GM12872 (cell line): Measurements from ENCODE around the gene MISP3.

Experiments used
- CTCF ChIP-seq: IDR thresholded peaks from 3 replicates; pipeline ENCODE4 v1.5.1; 2011; ENCODE audit warnings: low read depth, mild to moderate bottlenecking, low read length, moderate library complexity; ENCODE audit not compliant: insufficient read depth

The MISP3 gene

DNA sequence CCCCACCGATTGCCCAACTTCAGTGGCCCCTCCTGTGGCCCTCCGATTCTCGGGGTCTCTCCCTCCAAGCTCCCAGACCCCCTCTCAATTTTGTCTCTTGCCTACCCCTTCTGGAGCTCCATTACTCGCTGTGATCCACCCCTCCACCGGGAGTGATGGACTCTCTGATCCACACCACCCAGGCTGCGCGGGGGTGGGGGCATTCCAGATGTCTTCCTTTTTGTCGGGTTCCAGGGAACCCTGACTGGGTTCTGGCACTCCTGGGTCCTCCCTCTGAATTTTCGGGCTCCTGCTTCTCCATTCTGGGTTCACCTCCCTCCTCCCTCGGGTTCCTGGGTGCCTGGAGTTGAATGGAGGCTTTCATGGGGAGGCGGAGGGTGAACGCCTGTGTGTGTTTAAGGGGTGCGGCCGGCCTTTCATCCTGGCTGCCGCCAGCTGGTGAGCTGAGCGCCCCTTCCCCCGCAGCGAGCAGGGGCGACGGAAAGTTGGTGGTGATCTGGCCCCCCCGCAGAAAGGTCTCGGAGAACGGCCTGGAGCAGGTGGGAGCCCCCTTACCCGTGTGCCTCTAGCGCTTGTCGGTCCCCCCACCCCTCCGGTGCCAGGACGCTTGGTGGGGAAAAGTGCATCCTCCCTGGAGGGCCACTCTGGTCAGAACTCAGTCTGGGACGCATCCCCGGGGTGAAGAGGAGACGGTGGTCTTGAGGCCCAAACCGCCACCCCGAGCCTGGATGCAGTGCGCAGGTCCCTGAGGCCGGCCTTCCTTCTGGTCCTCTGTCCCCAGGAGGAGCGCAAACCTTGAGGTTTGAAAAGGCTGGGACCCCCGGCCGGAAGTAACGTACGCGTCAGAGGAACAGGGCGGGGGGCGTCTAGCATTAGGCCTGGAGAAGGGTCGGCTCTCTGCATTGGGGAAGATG, 1.6 kb downstream of the MISP3 start:
- TF ChIP-seq CTCF: no peak

DNA sequence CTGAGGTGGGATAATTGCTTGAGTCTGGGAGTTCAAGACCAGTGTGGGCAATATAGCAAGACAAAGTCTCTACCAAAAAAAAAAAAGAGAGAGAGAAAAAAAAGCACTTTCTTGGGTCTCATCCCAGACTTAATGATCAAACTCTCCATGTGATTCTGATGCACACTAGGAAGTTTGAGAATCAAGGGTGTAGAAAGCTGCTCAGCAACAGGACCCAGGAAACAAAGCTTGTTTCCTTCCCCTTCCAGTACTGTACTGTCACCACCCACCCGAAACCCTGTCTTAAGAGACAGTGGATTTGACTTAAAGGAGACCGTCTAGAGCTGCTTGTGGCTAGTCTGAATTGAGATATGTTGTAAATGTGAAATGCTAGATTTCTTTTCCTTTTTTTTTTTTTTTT, 5.8 kb downstream of the MISP3 start:
- no peak for TF ChIP-seq CTCF

- no peak for TF ChIP-seq CTCF
Measured at GRCh38 chr19:14080887-14081796, 8.6 kb downstream of the MISP3 start.

GRCh38 chr19:14081797-14082674, 9.4 kb downstream of the MISP3 start:
- no peak for TF ChIP-seq CTCF

GRCh38 chr19:14082675-14082960, 10.0 kb downstream of the MISP3 start:
- TF ChIP-seq CTCF: no peak

DNA sequence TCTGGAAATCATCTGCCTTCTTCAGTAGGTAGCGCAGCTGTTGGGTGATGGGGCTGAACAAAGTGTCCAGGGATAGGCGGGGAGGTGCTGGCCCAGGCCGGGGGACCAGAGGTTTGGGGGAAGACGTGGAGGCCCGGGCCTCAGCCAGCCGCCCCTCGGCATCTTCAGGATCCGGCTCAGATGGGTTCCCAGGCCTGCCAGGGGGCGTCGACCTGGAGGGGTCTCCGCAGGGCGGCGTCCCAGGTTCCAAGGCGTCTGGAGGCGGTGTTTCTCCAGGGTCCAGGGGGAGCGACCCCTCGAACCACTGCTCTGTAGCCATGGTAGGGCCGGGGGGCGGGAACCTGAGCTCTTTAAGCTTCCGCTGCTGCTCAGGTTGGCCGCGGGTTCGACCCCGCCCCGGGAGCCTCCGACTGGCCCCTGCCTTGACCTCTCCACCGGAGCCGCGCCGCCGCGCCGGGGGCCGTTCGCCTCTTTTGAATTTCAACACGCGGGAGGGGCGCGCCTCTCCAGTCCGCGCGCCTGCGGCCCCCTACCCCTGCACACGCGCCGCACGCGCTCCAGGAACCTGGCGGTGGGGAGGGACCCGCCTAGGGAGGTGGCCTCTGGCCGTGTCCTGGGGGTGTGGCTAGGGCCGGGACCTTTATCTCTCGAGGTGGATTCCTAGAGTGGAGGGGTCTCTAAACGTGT, 12.9 kb downstream of the MISP3 start, which contains the start of gene C19orf67:
TSS of gene C19orf67 (minus strand) at position 475 of the 687 bp plus-strand sequence. CDS start at position 319, 156 bp downstream.
- TF ChIP-seq CTCF: no peak
